ENCODE results near the gene RAG1.

Gene RAG1

GRCh38 chr11:36628141-36628540 is 60.3 kb downstream of the RAG1 start:
- no peak for DNase-seq (ENCODE audit: low spot score)

GRCh38 chr11:36628765-36629244 is 61.0 kb downstream of the RAG1 start:
- no peak for DNase-seq (ENCODE audit: low spot score)

Data from hepatic stellate cell (primary cell).